Activated CD8-positive, alpha-beta T cell treated with anti-CD3 and anti-CD28 coated beads, Interleukin-2, amount 10 ng/mL, durations not matched to agents 7 days and 5 days (primary cell): ENCODE data around the gene PALM. TPM values are rescaled to one million over a fixed set of nuclear protein-coding genes. Genes with fewer than 3 reads are reported as not detected.
A peak's percentile ranks its signal among the peaks of the same experiment; 100 is the strongest.

Experiments used
- ATAC-seq: fragments of 150-1000 bp; cut with Tn5 transposase; one replicate; pipeline ENCODE4 v1.10.0; 2021; ENCODE audit warnings: moderate library complexity
- CTCF ChIA-PET: fragments of 350-600 bp; sonication (Branson Sonifier 250); formaldehyde crosslinking; loops from one replicate; lab custom pipeline; 2021; ENCODE audit warnings: antibody characterized with exemption; lab: Charles Lee
- POLR2A ChIA-PET: fragments of 350-600 bp; sonication (Branson Sonifier 250); formaldehyde crosslinking; loops from one replicate; lab custom pipeline; 2021; ENCODE audit warnings: antibody characterized with exemption; lab: Charles Lee
- DNase-seq: peaks from one replicate; pipeline ENCODE4 v3.0.0-alpha.2; 2020
- H3K27ac Mint-ChIP-seq: one replicate; pipeline ENCODE4 v1.8.0; 2021; ENCODE audit warnings: mild to moderate bottlenecking, mixed read lengths
- H3K27me3 Mint-ChIP-seq: one replicate; pipeline ENCODE4 v1.8.0; 2021; ENCODE audit warnings: low read depth, mixed read lengths
- H3K36me3 Mint-ChIP-seq: one replicate; pipeline ENCODE4 v1.8.0; 2021; ENCODE audit warnings: low read depth, mixed read lengths
- H3K4me1 Mint-ChIP-seq: one replicate; pipeline ENCODE4 v1.8.0; 2021; ENCODE audit warnings: low read depth, mixed read lengths
- H3K4me3 Mint-ChIP-seq: one replicate; pipeline ENCODE4 v1.8.0; 2021; ENCODE audit warnings: mild to moderate bottlenecking, mixed read lengths
- H3K9me3 Mint-ChIP-seq: one replicate; pipeline ENCODE4 v1.8.0; 2022; ENCODE audit warnings: mixed read lengths; ENCODE audit not compliant: insufficient read depth
- total RNA-seq, 2 experiments: library from RNA; stranded (reverse); gene quantifications; one replicate each; pipeline ENCODE4 v1.2.3, GENCODE V29; 2021

PALM gene
- total RNA-seq, 2 experiments from 2014 or later = not detected

DNA sequence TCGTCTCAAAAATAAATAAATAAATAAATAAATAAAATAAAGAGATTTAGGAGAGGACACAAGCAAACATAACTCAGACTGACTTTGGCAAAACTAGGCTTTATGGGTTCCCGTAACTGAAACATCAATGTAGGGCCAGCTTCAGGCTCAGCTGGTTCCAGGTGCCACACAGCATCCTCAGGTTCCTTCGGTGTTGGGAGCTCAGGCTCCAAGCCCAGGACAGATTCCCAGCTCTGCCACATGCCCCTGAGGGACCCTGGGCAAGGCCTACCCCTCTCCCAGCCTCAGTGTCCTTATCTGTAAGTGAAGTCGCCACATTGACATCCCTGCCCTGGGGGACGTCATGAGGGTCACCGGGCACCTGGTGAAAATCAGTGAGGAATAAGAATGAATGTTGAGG lies 60.9 kb downstream of the PALM start:
- H3K27me3 Mint-ChIP-seq = peaks cover 6% of the 10 kb centered on the region
- DNase-seq = no peak
- no peaks in the 10 kb centered on the region for H3K9me3 Mint-ChIP-seq
- ChIA-PET CTCF (interaction anchor here (0.7 to 1.4 kb wide), 5 partner anchors 9 to 195 kb away, joined by 3 to 5 read pairs (median 3); no protein-coding TSS in a partner anchor), POLR2A (no interaction called here)
- H3K4me1 Mint-ChIP-seq = peaks cover 4% of the 10 kb centered on the region
- no peak overlapping the region for H3K4me3 Mint-ChIP-seq
- no peak overlapping the region for H3K27ac Mint-ChIP-seq
- ATAC-seq = no peak
- no peaks in the 10 kb centered on the region for H3K36me3 Mint-ChIP-seq

DNA sequence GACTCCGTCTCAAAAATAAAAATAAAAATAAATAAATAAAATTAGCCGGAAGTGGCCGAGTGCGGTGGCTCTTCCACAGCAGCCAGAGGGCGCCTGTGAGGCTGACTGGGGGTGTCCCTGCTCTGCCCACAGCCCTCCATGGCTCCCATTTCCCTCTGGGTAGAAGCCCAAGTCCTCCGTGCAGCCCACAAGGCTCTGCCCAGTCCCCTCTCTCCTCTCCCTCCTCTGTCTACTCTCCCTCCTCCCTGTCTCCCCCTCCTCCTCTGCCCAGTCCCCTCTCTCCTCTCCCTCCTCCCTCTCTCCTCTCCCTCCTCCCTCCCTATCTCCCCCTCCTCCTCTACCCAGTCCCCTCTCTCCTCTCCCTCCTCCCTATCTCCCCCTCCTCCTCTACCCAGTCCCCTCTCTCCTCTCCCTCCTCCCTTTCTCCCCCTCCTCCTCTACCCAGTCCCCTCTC lies 62.6 kb downstream of the PALM start:
- H3K4me1 Mint-ChIP-seq = peaks cover 4% of the 10 kb centered on the region
- H3K27me3 Mint-ChIP-seq = peaks cover 6% of the 10 kb centered on the region
- ChIA-PET CTCF (interaction anchor here (1.3 kb wide), 1 partner anchor 213 kb away, joined by 5 read pairs; no protein-coding TSS in a partner anchor), POLR2A (no interaction called here)
- no peak for ATAC-seq
- H3K36me3 Mint-ChIP-seq = no peaks in the 10 kb centered on the region
- H3K9me3 Mint-ChIP-seq = no peaks in the 10 kb centered on the region
- DNase-seq = peak; percentile 47
- H3K4me3 Mint-ChIP-seq = no peak overlapping the region
- H3K27ac Mint-ChIP-seq = no peak overlapping the region

DNA sequence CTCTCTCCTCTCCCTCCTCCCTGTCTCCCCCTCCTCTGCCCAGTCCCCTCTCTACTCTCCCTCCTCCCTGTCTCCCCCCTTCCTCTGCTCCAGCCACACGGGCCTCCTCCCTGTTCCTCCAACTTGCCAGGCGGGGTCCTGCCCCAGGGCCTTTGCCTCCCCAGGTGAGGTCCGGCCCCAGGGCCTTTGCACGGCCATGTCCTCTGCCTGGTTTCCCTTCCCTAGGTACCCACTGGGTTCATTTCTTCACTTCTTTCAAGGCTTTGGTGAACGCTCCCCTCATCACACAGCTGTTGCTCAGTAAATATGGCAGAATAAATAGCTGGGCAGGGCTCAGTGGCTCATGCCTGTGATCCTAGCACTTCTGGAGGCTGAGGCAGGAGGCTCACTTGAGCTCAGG lies 63.3 kb downstream of the PALM start:
- H3K9me3 Mint-ChIP-seq = no peaks in the 10 kb centered on the region
- H3K27me3 Mint-ChIP-seq = peaks cover 6% of the 10 kb centered on the region
- peaks cover 4% of the 10 kb centered on the region for H3K4me1 Mint-ChIP-seq
- ChIA-PET CTCF (no interaction called here), POLR2A (no interaction called here)
- no peaks in the 10 kb centered on the region for H3K36me3 Mint-ChIP-seq
- peak overlapping the region; percentile 50 for H3K27ac Mint-ChIP-seq
- no peak overlapping the region for H3K4me3 Mint-ChIP-seq
- no peak for DNase-seq
- ATAC-seq = no peak

DNA sequence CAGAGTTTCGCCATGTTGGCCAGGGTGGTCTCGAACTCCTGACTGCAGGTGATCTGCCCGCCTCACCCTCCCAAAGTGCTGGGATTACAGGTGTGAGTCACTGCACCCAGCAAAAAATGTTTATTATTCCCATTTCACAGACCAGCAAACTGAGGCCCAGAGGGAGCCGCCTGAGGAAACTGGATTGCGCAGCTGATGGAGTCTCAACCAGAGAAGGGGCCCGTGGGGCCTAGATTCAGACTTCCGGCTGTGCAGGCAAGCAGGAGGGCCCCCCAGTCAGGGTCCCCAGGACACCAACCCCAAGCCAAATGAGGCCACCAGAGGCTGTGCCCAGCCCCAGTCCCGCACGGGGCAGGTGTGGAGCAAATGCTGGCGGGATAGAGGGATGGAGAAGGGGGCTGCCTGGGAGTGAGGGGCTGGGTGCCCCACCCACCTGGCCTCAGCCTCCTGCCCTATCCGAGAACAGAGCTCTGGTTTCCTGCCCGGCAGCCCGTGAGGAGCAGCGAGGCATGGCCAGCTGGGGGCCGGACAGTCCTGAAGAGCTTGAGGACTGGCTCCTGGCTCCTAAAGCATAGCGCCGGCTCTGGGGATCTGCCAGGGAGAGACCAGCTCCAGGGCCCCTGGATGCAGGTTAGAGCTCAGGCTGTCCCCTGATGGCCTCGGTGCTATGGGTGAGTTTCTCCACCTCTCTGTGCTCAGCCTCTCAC lies 64.1 kb downstream of the PALM start:
- no peak for ATAC-seq
- H3K27me3 Mint-ChIP-seq = peaks cover 6% of the 10 kb centered on the region
- no peak for DNase-seq
- no peaks in the 10 kb centered on the region for H3K36me3 Mint-ChIP-seq
- H3K4me3 Mint-ChIP-seq = no peak overlapping the region
- H3K4me1 Mint-ChIP-seq = peaks cover 4% of the 10 kb centered on the region
- H3K27ac Mint-ChIP-seq = no peak overlapping the region
- ChIA-PET POLR2A (no interaction called here), CTCF (no interaction called here)
- H3K9me3 Mint-ChIP-seq = no peaks in the 10 kb centered on the region

DNA sequence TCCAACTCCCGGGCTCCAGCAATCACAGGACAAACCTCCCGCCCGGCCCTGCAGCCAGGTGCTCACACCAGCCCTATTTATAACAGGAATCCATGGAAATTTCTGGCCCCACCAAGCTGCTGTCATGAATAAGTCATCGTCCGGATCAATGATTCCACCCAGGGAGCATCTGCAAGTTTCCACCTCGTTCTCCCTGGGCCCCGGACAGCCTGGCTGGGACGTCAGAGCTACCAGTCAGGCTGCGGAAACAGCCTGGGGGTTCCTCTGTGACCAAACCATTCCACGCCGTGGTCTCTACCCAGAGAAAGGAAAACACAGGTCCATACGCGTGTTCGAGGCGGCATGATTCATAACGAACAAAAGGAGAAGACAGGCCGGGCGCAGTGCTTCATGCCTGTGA lies 67.8 kb downstream of the PALM start:
- CTCF ChIA-PET = no interaction called here
- Mint-ChIP-seq H3K36me3 (no peaks in the 10 kb centered on the region), H3K9me3 (no peaks in the 10 kb centered on the region), H3K27ac (no peak overlapping the region), H3K4me1 (peaks cover 2% of the 10 kb centered on the region), H3K4me3 (no peak overlapping the region), H3K27me3 (peaks cover 3% of the 10 kb centered on the region)
- ATAC-seq (no peak), DNase-seq (no peak)
- POLR2A ChIA-PET = no interaction called here

DNA sequence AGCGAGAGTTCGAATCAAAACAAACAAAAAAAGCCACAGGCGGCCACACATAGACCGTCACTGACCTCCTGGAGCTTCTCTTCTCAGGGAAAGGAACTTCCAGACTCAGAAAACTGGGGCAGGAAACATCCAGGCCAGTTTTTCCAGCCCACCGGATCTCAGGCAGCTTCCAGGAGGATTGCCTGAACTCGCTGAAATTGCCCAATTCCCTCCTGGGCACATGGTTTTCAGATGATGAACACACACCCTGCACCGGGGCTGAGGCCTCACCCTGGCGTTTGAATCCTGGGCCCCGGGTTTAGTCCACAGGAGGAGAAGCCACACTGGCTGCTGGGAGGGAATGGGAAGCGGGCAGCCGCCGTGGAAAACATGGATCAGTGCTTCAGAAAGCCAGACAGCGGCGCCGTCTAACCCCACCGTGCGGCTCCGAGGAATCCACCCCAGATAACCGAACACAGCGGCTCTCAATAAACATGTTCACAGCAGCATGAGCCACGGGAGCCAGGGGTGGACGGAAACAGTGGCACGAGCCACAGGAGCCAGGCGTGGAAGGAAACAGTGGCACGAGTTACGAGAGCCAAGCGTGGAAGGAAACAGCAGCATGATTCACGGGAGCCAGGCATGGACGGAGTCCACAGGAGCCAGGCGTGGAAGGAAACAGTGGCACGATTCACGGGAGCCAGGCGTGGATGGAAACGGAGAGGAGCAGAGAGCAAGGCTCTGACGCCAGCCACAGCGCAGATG lies 70.3 kb downstream of the PALM start:
- Mint-ChIP-seq H3K36me3 (no peaks in the 10 kb centered on the region), H3K27me3 (no peaks in the 10 kb centered on the region), H3K4me3 (no peak overlapping the region), H3K27ac (no peak overlapping the region), H3K4me1 (no peaks in the 10 kb centered on the region), H3K9me3 (no peaks in the 10 kb centered on the region)
- ATAC-seq (no peak), DNase-seq (no peak)
- ChIA-PET POLR2A (no interaction called here), CTCF (interaction anchor here (1.0 kb wide), 1 partner anchor 10 kb away, joined by 4 read pairs; no protein-coding TSS in a partner anchor)

DNA sequence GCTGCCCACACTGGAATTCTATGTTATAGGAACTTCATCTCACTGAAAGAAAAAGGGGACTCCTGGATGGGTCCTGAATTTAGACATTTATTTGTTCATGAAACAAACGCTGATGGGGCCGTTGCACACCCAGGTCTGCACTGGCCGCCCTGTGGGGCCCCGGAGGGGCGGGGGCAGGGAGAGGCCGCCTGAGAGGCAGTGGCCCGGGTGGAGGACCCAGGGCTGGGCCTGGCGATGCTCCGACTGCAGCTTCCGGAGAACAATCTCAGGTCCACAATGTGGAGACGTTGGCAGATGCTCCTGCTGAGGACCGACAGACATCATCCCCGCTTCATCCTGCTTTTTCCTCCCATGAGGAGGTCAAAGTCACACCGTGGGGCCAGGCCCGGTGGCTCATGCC lies 72.2 kb downstream of the PALM start:
- Mint-ChIP-seq H3K27ac (no peak overlapping the region), H3K4me3 (no peak overlapping the region), H3K27me3 (no peaks in the 10 kb centered on the region), H3K9me3 (no peaks in the 10 kb centered on the region), H3K4me1 (no peaks in the 10 kb centered on the region), H3K36me3 (no peaks in the 10 kb centered on the region)
- POLR2A ChIA-PET = no interaction called here
- CTCF ChIA-PET = no interaction called here
- DNase-seq (no peak), ATAC-seq (no peak)

DNA sequence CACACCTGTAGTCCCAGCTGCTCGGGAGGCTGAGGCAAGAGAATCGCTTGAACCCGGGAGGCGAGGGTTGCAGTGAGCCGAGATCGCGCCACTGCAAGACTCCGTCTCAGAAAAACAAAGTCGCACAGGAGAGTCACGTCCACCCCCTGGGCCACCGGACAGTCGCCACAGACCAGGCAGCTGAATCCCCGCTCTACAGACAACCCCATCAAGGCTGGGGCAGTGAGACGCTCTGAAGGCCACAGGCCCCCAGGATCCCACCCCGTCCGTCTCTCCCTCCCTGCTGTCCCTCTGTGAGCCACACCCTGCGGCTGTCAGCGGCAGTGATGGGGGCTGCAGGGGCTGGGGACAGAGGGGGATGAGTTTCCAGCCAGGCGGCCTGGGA lies 73.1 kb downstream of the PALM start:
- H3K4me3 Mint-ChIP-seq = no peak overlapping the region
- CTCF ChIA-PET = no interaction called here
- ATAC-seq (no peak), DNase-seq (no peak)
- no peaks in the 10 kb centered on the region for H3K9me3 Mint-ChIP-seq
- H3K27ac Mint-ChIP-seq = no peak overlapping the region
- no peaks in the 10 kb centered on the region for H3K27me3 Mint-ChIP-seq
- no peaks in the 10 kb centered on the region for H3K36me3 Mint-ChIP-seq
- POLR2A ChIA-PET = interaction anchor here (1.2 kb wide), 1 partner anchor 15 kb away, joined by 3 read pairs; no protein-coding TSS in a partner anchor
- H3K4me1 Mint-ChIP-seq = no peaks in the 10 kb centered on the region

DNA sequence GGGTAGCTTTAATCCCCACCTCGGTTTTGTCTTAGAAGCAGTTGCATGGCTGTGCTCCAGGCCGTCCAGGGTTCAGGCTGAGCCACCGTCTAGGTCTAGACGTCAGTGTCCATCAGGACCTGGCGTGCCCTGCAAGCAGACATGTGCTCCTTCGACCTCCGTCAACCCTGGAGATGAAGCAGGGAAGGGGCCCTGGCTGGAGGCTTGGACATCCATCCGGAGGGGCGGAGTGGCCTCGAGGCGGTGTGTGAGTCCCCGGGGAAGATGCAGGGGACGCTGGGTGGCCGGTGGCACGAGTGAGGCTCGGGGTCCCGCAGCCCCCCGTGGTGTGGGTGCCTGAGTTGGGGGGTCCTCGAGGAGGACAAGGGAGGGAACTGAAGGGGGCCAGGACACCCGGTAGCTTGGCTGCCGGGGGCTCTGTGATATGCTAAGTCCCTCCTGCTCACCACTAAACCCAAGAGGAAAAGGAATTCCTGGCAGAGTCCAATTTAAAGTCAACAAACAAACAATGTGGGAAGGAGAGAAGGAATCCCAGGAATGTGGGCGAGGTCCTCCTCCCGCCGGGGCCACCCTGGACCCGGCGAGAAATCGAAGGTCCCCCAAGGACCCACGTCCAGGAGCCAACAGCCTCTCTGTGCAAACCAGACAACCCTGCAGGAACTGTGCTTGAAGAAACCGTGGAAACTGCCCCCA lies 73.6 kb downstream of the PALM start:
- H3K27me3 Mint-ChIP-seq = no peaks in the 10 kb centered on the region
- CTCF ChIA-PET = no interaction called here

DNA sequence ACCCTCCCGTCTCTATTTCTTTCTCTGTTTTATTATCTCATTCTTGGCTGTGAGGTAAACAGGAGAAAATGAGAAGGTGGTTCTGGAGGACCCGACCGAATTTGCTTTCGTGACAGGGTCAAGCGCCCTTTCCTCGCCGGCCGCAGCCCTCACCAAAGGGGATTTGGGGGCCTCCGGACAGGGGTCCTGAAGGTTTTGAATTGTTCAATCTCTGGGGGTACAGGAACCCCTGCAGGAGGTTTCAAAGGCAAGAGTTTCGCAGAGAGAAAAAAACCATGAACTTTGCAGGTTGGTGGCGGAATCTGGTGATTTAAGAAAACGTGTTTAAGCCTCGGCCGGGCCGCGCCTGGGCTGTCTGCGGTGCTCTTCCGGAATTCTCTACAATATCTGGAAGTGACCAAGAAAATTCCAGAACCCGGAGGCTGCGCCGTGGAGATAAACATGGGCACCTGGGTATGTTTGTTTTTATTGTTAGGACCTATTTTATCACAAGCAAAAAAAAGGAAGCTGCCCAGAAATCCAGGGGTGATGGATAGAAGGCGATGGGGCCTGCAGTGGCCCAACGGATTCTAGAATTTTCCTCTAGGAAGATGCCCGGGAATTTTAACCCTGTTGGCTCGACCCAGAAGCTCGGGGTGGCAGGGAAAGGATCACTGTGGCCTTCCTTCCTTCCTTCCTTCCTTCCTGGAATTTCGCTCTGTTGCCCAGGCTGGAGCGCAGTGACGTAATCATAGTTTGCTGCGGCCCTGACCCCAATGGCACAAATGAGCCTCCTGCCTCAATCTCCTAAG lies 74.3 kb downstream of the PALM start:
- no peak for DNase-seq
- Mint-ChIP-seq H3K4me1 (no peaks in the 10 kb centered on the region), H3K9me3 (no peaks in the 10 kb centered on the region), H3K36me3 (no peaks in the 10 kb centered on the region), H3K4me3 (no peak overlapping the region), H3K27me3 (no peaks in the 10 kb centered on the region), H3K27ac (no peak overlapping the region)
- CTCF ChIA-PET = no interaction called here
- POLR2A ChIA-PET = no interaction called here
- ATAC-seq = no peak

More for the DNA sequence above, 73.6 kb downstream of the PALM start:
- POLR2A ChIA-PET = interaction anchor here (1.2 kb wide), 1 partner anchor 14 kb away, joined by 3 read pairs; no protein-coding TSS in a partner anchor
- Mint-ChIP-seq H3K36me3 (no peaks in the 10 kb centered on the region), H3K4me1 (no peaks in the 10 kb centered on the region), H3K9me3 (no peaks in the 10 kb centered on the region), H3K4me3 (no peak overlapping the region), H3K27ac (no peak overlapping the region)
- no peak for ATAC-seq
- DNase-seq = no peak

DNA sequence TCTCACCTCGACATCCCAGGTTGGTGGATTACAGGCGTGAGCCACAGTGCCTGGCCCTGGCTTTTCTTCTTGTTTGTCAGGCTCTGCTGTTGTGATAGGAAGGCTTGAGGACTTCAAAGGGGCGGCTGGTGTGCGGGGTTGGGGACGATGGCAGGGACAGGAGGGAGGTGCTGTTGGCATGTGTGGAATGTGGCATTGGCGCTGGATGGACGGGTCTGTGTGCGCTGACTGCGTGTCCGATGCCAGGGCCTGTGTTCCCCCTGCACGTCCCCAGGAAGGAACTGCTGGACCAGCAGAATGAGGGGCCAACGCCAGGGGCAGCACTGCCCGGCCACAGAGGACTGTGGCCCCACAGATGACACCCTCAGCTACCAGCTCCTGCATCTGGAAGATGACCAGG lies 75.8 kb downstream of the PALM start:
- CTCF ChIA-PET = interaction anchor here (0.7 to 1.0 kb wide), 2 partner anchors 14 to 50 kb away, joined by 3 read pairs; no protein-coding TSS in a partner anchor
- ATAC-seq (no peak), DNase-seq (no peak)
- POLR2A ChIA-PET = no interaction called here
- H3K27ac Mint-ChIP-seq = no peak overlapping the region
- H3K4me3 Mint-ChIP-seq = no peak overlapping the region
- peaks cover 2% of the 10 kb centered on the region for H3K27me3 Mint-ChIP-seq
- H3K36me3 Mint-ChIP-seq = no peaks in the 10 kb centered on the region
- no peaks in the 10 kb centered on the region for H3K4me1 Mint-ChIP-seq
- H3K9me3 Mint-ChIP-seq = no peaks in the 10 kb centered on the region
